GM23248 (cell line): ENCODE measurements around the gene MED15.

ENCODE experiments used
- EZH2 ChIP-seq: fragments of 200-600 bp; sonication (generic); IDR thresholded peaks from 2 replicates; pipeline ENCODE4 v1.6.1; 2018; ENCODE audit warnings: antibody characterized with exemption, mild to moderate bottlenecking; ENCODE audit not compliant: insufficient read depth, poor library complexity, severe bottlenecking
- EZH2phosphoT487 ChIP-seq: fragments of 200-600 bp; sonication (generic); IDR thresholded peaks from 2 replicates; pipeline ENCODE4 v1.6.1; 2018; ENCODE audit warnings: antibody characterized with exemption, moderate library complexity, mild to moderate bottlenecking, low read depth; ENCODE audit not compliant: insufficient read depth

DNA sequence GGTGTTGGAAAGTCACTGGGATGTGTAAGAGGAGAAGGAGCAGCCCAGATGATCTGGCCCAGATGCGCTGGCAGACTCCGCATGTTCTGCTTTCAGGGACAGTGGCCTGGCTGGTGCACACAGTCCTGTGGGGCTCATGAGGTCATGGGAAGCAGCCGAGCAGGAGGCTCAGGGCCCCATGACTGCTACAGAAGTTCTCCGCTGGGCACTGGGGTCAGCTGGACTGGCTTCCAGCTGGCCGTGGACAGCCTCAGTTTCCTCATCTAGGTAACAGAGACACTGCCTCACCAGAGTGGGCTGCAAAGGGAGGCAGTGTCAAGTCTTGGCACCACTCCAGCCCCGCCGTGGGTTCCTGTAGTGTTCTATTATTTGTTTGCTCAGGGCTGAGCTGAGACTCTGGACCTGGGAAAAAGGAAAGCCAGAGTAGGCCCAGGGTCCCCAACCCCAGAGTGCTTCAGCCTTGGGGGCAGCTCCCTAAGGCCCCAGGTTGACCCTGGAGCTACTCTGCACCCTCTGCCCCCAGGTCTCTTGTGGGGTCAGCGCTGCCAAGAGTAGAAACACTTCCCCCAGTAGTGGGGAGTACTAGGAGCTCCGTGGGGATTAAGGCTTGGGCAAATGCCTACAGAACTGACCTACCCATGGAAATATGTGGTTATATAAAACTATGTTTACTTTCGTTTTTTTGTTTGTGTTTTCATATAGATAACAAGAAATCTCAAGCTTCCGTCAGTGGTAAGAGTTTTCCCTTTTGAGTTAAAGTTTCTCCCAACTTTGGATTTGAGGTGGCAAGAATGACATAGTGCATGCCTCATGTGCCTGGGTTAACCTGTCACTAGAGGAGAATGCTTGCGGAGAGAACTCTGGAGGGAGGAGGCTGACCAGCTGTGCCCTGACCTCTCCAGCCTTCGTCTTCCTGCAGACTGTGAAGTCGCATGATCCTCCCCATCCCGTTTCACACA, 45.3 kb downstream of the MED15 start:
- TF ChIP-seq EZH2 (no peak), EZH2phosphoT487 (no peak)
